Measurements from ENCODE around the gene PDE1A.

DNA sequence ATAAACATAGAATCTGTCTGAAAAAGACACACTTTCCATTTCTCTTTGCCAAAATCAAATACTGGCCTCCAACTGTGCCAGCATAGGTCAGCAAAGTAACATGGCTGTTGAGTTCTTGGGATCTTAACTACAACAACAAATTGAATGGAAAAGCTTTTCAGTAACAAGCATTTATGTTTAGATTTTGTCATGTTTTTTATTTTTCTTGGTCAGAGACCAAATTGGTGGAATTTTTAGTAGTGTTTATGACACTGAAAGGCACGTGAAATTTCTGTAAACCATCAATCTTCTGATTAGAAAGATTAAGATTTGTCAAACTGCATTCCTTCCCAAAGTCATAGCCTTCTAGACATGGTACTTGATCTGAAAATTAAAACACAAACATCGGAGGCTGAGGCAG lies 77.6 kb downstream of the PDE1A start:
- TF ChIP-seq POLR2A (IDR thresholded peaks at IDR 0.05; ENCODE audit: low read length) (no peak), MAZ (IDR thresholded peaks at IDR 0.05; ENCODE audit: borderline replicate concordance, low read depth, low read length) (no peak), ESRRA (IDR thresholded peaks at IDR 0.05; ENCODE audit: borderline replicate concordance, low read length) (no peak), RAD21 (conservative IDR thresholded peaks at IDR 0.05 in 1 of 2, IDR thresholded peaks at IDR 0.05 in 1 of 2) (no peak), ZFP36 (IDR thresholded peaks at IDR 0.05; ENCODE audit: borderline replicate concordance, partially characterized antibody) (no peak), ZNF302 (CRISPR knock-in tag; IDR thresholded peaks at IDR 0.05) (no peak), CHD2 (IDR thresholded peaks at IDR 0.05; ENCODE audit: low read length, partially characterized antibody) (no peak), CEBPB (IDR thresholded peaks at IDR 0.05) (no peak), EP300 (IDR thresholded peaks at IDR 0.05) (no peak)
- TF ChIP-seq, protein P1, sequence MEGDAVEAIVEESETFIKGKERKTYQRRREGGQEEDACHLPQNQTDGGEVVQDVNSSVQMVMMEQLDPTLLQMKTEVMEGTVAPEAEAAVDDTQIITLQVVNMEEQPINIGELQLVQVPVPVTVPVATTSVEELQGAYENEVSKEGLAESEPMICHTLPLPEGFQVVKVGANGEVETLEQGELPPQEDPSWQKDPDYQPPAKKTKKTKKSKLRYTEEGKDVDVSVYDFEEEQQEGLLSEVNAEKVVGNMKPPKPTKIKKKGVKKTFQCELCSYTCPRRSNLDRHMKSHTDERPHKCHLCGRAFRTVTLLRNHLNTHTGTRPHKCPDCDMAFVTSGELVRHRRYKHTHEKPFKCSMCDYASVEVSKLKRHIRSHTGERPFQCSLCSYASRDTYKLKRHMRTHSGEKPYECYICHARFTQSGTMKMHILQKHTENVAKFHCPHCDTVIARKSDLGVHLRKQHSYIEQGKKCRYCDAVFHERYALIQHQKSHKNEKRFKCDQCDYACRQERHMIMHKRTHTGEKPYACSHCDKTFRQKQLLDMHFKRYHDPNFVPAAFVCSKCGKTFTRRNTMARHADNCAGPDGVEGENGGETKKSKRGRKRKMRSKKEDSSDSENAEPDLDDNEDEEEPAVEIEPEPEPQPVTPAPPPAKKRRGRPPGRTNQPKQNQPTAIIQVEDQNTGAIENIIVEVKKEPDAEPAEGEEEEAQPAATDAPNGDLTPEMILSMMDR (IDR thresholded peaks at IDR 0.05), result no peak
- TF ChIP-seq, protein P2, sequence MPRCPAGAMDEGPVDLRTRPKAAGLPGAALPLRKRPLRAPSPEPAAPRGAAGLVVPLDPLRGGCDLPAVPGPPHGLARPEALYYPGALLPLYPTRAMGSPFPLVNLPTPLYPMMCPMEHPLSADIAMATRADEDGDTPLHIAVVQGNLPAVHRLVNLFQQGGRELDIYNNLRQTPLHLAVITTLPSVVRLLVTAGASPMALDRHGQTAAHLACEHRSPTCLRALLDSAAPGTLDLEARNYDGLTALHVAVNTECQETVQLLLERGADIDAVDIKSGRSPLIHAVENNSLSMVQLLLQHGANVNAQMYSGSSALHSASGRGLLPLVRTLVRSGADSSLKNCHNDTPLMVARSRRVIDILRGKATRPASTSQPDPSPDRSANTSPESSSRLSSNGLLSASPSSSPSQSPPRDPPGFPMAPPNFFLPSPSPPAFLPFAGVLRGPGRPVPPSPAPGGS (IDR thresholded peaks at IDR 0.05), result no peak

Data from A549 (cell line).